Adrenal gland (tissue), 5 donors: ENCODE results near the gene COL18A1.

Experiments
- POLR2A ChIP-seq, 2 donors: fragments of 450-650 bp; IDR thresholded peaks; one replicate each; pipeline ENCODE4 v1.6.1; 2017; ENCODE audit warnings: antibody characterized with exemption in 2 of 2, mild to moderate bottlenecking in 2 of 2, moderate library complexity in 1 of 2
- TF ChIP-seq, protein P1 (sequence below), 6 experiments: fragments of 450-650 bp in 4 of 6; fragments of 200-600 bp in 2 of 6; sonication (generic) in 1 of 6; IDR thresholded peaks; 1 replicate in 5 of 6; 2 replicates in 1 of 6; pipeline versions ENCODE4 v1.5.1 to v1.8.0; 2016 to 2021; ENCODE audit warnings: antibody characterized with exemption in 6 of 6, mild to moderate bottlenecking in 2 of 6, moderate library complexity in 1 of 6
- donor health status: DM: no; HTN: no; CAD: no.

DNA sequence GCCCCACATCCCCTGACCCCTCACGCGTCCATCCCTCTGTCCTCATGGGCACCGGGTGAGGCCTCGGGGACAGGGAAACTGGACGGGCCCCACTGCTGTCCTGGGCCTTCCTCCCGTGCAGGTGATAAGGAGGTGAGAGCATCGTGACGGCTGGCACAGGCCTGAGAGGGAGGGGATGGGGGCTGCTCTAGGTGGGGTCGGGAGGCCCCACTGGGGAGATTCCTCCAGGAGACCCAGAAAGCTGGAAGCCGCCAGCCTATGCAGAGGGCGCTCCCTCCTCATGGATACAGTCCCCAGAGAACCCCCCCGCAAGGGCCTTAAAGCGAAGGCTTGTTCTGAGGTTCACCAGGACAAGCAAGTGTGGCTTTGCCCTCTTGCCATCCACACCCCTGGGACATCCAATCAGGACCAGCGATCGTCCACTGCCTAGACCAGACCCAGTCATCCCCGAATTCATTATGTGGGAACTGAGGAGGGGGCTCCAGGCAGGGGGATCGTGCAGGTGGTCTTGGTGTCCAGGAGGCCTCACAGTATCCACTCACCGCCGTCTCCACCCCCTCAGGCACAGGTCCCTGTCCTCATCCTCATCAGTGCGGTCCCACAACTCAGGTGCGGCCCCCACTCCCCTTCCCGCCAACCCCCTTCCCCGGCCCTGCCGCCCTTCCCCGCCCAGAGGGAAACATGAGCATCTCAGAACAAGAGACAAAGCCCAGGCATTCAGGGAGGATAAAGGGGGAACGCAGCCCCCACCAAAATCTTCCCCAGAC lies 45.3 kb upstream of the COL18A1 start:
- TF ChIP-seq, protein P1, sequence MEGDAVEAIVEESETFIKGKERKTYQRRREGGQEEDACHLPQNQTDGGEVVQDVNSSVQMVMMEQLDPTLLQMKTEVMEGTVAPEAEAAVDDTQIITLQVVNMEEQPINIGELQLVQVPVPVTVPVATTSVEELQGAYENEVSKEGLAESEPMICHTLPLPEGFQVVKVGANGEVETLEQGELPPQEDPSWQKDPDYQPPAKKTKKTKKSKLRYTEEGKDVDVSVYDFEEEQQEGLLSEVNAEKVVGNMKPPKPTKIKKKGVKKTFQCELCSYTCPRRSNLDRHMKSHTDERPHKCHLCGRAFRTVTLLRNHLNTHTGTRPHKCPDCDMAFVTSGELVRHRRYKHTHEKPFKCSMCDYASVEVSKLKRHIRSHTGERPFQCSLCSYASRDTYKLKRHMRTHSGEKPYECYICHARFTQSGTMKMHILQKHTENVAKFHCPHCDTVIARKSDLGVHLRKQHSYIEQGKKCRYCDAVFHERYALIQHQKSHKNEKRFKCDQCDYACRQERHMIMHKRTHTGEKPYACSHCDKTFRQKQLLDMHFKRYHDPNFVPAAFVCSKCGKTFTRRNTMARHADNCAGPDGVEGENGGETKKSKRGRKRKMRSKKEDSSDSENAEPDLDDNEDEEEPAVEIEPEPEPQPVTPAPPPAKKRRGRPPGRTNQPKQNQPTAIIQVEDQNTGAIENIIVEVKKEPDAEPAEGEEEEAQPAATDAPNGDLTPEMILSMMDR (IDR thresholded peaks at IDR 0.05): no peak
- no peak for TF ChIP-seq POLR2A (IDR thresholded peaks at IDR 0.05)
